Lower leg skin (tissue), 4 donors: ENCODE measurements around the gene RPSA. TPM values are rescaled to one million over a fixed set of nuclear protein-coding genes. Genes with fewer than 3 reads are reported as not detected.

Source experiments
- DNase-seq, 2 donors: peaks; one replicate each; pipeline ENCODE4 v3.0.0-alpha.2; 2019; ENCODE audit warnings: low spot score in 2 of 2
- H3K4me3 ChIP-seq: fragments of 200-600 bp; sonication (generic); 2 replicates; pipeline ENCODE4 v1.5.1; 2017; ENCODE audit warnings: mild to moderate bottlenecking, low read depth; ENCODE audit not compliant: poor library complexity, severe bottlenecking
- CTCF ChIP-seq, 3 donors: fragments of 450-650 bp; IDR thresholded peaks; one replicate each; pipeline ENCODE4 v1.5.1; 2016; ENCODE audit warnings: antibody characterized with exemption in 3 of 3, mild to moderate bottlenecking in 3 of 3, moderate library complexity in 2 of 3
- POLR2A ChIP-seq, 2 donors: fragments of 450-650 bp; IDR thresholded peaks; one replicate each; pipeline ENCODE4 v1.6.1; 2016 to 2017; ENCODE audit warnings: antibody characterized with exemption in 2 of 2, mild to moderate bottlenecking in 1 of 2, moderate library complexity in 1 of 2
- WGBS, 2 donors: methylation state at CpG; one replicate each; pipeline ENCODE4 v1.1.5; 2018; 5-methylcytosine and 5-hydroxymethylcytosine counted together
- intact Hi-C: fragments of 100-400 bp; cut with DNase I; formaldehyde crosslinking; loops from one replicate; pipeline ENCODE4 v1.15.0; 2023; ENCODE audit warnings: low total_unique reads
- total RNA-seq, 4 donors: library from RNA; depleted of rRNA; stranded (reverse); fragments of >200 nt; gene quantifications; one replicate each; pipeline ENCODE4 v1.1.0, GENCODE V29; 2016

RPSA gene
- total RNA-seq, 4 donors from 2014 or later = 789 to 1,137 (median 1,095) TPM

- 90 to 93% methylated on average over 2 of the region's 2 CpGs for WGBS, 2 donors
- intact Hi-C loops = no loop called here
- no peak for TF ChIP-seq CTCF (IDR thresholded peaks at IDR 0.05)
- no peak for TF ChIP-seq POLR2A (IDR thresholded peaks at IDR 0.05)
Observed at GRCh38 chr3:39420543-39420942, 14.0 kb downstream of the RPSA start.

GRCh38 chr3:39423436-39423970 is 17.0 kb downstream of the RPSA start:
- WGBS, 2 donors = 79 to 88% methylated on average over 1 of the region's 1 CpG
- intact Hi-C loops = no loop called here
- DNase-seq = no peak
- no peak overlapping the region for H3K4me3 ChIP-seq
- TF ChIP-seq CTCF (IDR thresholded peaks at IDR 0.05) = no peak
- no peak for TF ChIP-seq POLR2A (IDR thresholded peaks at IDR 0.05)

More at GRCh38 chr3:39420543-39420942, 14.0 kb downstream of the RPSA start:
- no peak overlapping the region for H3K4me3 ChIP-seq
- no peak for DNase-seq

GRCh38 chr3:39426312-39426711 is 19.8 kb downstream of the RPSA start:
- WGBS, 2 donors = 22 to 28% methylated on average over 1 of the region's 1 CpG
- TF ChIP-seq POLR2A (IDR thresholded peaks at IDR 0.05) (no peak), CTCF (IDR thresholded peaks at IDR 0.05) (no peak)
- no peak for DNase-seq
- H3K4me3 ChIP-seq = no peak overlapping the region
- intact Hi-C loops = no loop called here

- DNase-seq = no peak
- intact Hi-C loops = no loop called here
- 88 to 100% methylated on average over 1 of the region's 1 CpG for WGBS, 2 donors
- no peak overlapping the region for H3K4me3 ChIP-seq
- TF ChIP-seq POLR2A (IDR thresholded peaks at IDR 0.05) (no peak), CTCF (IDR thresholded peaks at IDR 0.05) (no peak)
Observed at GRCh38 chr3:39427506-39427905, 21.0 kb downstream of the RPSA start.

- 59 to 65% methylated on average over 20 to 22 of the region's 22 CpGs for WGBS, 2 donors
- TF ChIP-seq POLR2A (IDR thresholded peaks at IDR 0.05) (no peak), CTCF (IDR thresholded peaks at IDR 0.05) (no peak)
- no peak for DNase-seq
- intact Hi-C loops = no loop called here
- no peak overlapping the region for H3K4me3 ChIP-seq
Observed at GRCh38 chr3:39428745-39429201, 22.3 kb downstream of the RPSA start.

GRCh38 chr3:39429466-39429865 is 22.9 kb downstream of the RPSA start:
- 90 to 91% methylated on average over 11 of the region's 11 CpGs for WGBS, 2 donors
- no peak overlapping the region for H3K4me3 ChIP-seq
- TF ChIP-seq CTCF (IDR thresholded peaks at IDR 0.05) (no peak), POLR2A (IDR thresholded peaks at IDR 0.05) (no peak)
- DNase-seq = no peak
- intact Hi-C loops = no loop called here
